ENCODE data around the gene FIG4. TPM values are rescaled to one million over a fixed set of nuclear protein-coding genes. Genes with fewer than 3 reads are reported as not detected.
A peak's percentile ranks its signal among the peaks of the same experiment; 100 is the strongest.
"Not testable (repeated sequence)": the region's sequence is repeated elsewhere in the genome, so short reads cannot be mapped to it uniquely, and the experiment has no call there.

FIG4 gene
- total RNA-seq, 2 experiments from 2014 or later, result 12.1 to 13.5 TPM

- H3K9me3 Mint-ChIP-seq, POLR2A ChIA-PET: not testable (repeated sequence)
Observed at GRCh38 chr6:109771939-109772755, 81.1 kb downstream of the FIG4 start.

GRCh38 chr6:109772883-109773431 is 81.9 kb downstream of the FIG4 start:
- Mint-ChIP-seq H3K9me3 (peaks cover 2% of the 10 kb centered on the region), H3K4me3 (no peak overlapping the region), H3K27ac (no peak overlapping the region)

More at GRCh38 chr6:109771939-109772755, 81.1 kb downstream of the FIG4 start:
- not testable (repeated sequence) for H3K27me3 Mint-ChIP-seq; H3K4me1 Mint-ChIP-seq; H3K4me3 Mint-ChIP-seq; ATAC-seq (ENCODE audit: low read depth); DNase-seq
- peak overlapping the region; percentile 79 for H3K27ac Mint-ChIP-seq
- H3K36me3 Mint-ChIP-seq, result peaks cover 13% of the 10 kb centered on the region

GRCh38 chr6:109781001-109781400 is 89.9 kb downstream of the FIG4 start:
- no peaks in the 10 kb centered on the region for H3K9me3 Mint-ChIP-seq
- H3K27me3 Mint-ChIP-seq, result no peaks in the 10 kb centered on the region
- no peak overlapping the region for H3K27ac Mint-ChIP-seq
- H3K4me1 Mint-ChIP-seq, result peaks cover 2% of the 10 kb centered on the region
- H3K36me3 Mint-ChIP-seq, result peaks cover 5% of the 10 kb centered on the region
- H3K4me3 Mint-ChIP-seq, result no peak overlapping the region
- POLR2A ChIA-PET, result no interaction called here
- DNase-seq (no peak), ATAC-seq (ENCODE audit: low read depth) (no peak)

More at GRCh38 chr6:109772883-109773431, 81.9 kb downstream of the FIG4 start:
- Mint-ChIP-seq H3K27me3 (no peaks in the 10 kb centered on the region), H3K4me1 (peaks cover 7% of the 10 kb centered on the region), H3K36me3 (peaks cover 12% of the 10 kb centered on the region)
- POLR2A ChIA-PET, result no interaction called here
- ATAC-seq (ENCODE audit: low read depth) (no peak), DNase-seq (no peak)

- H3K4me1 Mint-ChIP-seq, result peaks cover 7% of the 10 kb centered on the region
- peaks cover 16% of the 10 kb centered on the region for H3K36me3 Mint-ChIP-seq
- POLR2A ChIA-PET, result no interaction called here
- peaks cover 2% of the 10 kb centered on the region for H3K9me3 Mint-ChIP-seq
- DNase-seq (no peak), ATAC-seq (ENCODE audit: low read depth) (no peak)
- no peaks in the 10 kb centered on the region for H3K27me3 Mint-ChIP-seq
- H3K4me3 Mint-ChIP-seq, result no peak overlapping the region
- H3K27ac Mint-ChIP-seq, result no peak overlapping the region
Observed at GRCh38 chr6:109782491-109782999, 91.4 kb downstream of the FIG4 start.

GRCh38 chr6:109783250-109783986 is 92.3 kb downstream of the FIG4 start:
- DNase-seq (no peak), ATAC-seq (ENCODE audit: low read depth) (no peak)
- Mint-ChIP-seq H3K27me3 (no peaks in the 10 kb centered on the region), H3K27ac (no peak overlapping the region), H3K36me3 (peaks cover 21% of the 10 kb centered on the region), H3K4me3 (no peak overlapping the region), H3K4me1 (peaks cover 7% of the 10 kb centered on the region), H3K9me3 (peaks cover 2% of the 10 kb centered on the region)
- POLR2A ChIA-PET, result no interaction called here

GRCh38 chr6:109787312-109787711 is 96.2 kb downstream of the FIG4 start:
- Mint-ChIP-seq H3K27ac (no peak overlapping the region), H3K4me1 (peaks cover 6% of the 10 kb centered on the region), H3K36me3 (peaks cover 22% of the 10 kb centered on the region), H3K9me3 (peaks cover 2% of the 10 kb centered on the region), H3K4me3 (no peak overlapping the region), H3K27me3 (no peaks in the 10 kb centered on the region)
- ATAC-seq (ENCODE audit: low read depth) (no peak), DNase-seq (no peak)
- POLR2A ChIA-PET, result no interaction called here

GRCh38 chr6:109788687-109789086 is 97.6 kb downstream of the FIG4 start:
- no peak for ATAC-seq (ENCODE audit: low read depth)
- no peak for DNase-seq
- Mint-ChIP-seq H3K4me1 (peaks cover 6% of the 10 kb centered on the region), H3K27me3 (no peaks in the 10 kb centered on the region), H3K27ac (no peak overlapping the region), H3K9me3 (peaks cover 2% of the 10 kb centered on the region), H3K36me3 (peaks cover 22% of the 10 kb centered on the region), H3K4me3 (no peak overlapping the region)
- POLR2A ChIA-PET, result no interaction called here

- Mint-ChIP-seq H3K27ac (no peak overlapping the region), H3K4me1 (peaks cover 6% of the 10 kb centered on the region), H3K27me3 (no peaks in the 10 kb centered on the region), H3K36me3 (peaks cover 20% of the 10 kb centered on the region), H3K4me3 (no peak overlapping the region), H3K9me3 (peaks cover 2% of the 10 kb centered on the region)
- no peak for ATAC-seq (ENCODE audit: low read depth)
- POLR2A ChIA-PET, result no interaction called here
- no peak for DNase-seq
Observed at GRCh38 chr6:109790131-109790530, 99.0 kb downstream of the FIG4 start.

- H3K36me3 Mint-ChIP-seq, result peaks cover 16% of the 10 kb centered on the region
- no peak overlapping the region for H3K27ac Mint-ChIP-seq
- no peak overlapping the region for H3K4me3 Mint-ChIP-seq
- no peak for ATAC-seq (ENCODE audit: low read depth)
- H3K4me1 Mint-ChIP-seq, result peaks cover 11% of the 10 kb centered on the region
- H3K9me3 Mint-ChIP-seq, result peaks cover 2% of the 10 kb centered on the region
- DNase-seq, result no peak
- POLR2A ChIA-PET, result no interaction called here
- H3K27me3 Mint-ChIP-seq, result no peaks in the 10 kb centered on the region
Observed at GRCh38 chr6:109791301-109791700, 100.2 kb downstream of the FIG4 start.

- H3K4me1 Mint-ChIP-seq, result peaks cover 6% of the 10 kb centered on the region
- POLR2A ChIA-PET, result no interaction called here
- peaks cover 9% of the 10 kb centered on the region for H3K36me3 Mint-ChIP-seq
- DNase-seq (no peak), ATAC-seq (ENCODE audit: low read depth) (no peak)
- H3K27ac Mint-ChIP-seq, result no peak overlapping the region
- no peaks in the 10 kb centered on the region for H3K9me3 Mint-ChIP-seq
- no peak overlapping the region for H3K4me3 Mint-ChIP-seq
- no peaks in the 10 kb centered on the region for H3K27me3 Mint-ChIP-seq
Observed at GRCh38 chr6:109793021-109793420, 101.9 kb downstream of the FIG4 start.

GRCh38 chr6:109793792-109794191 is 102.7 kb downstream of the FIG4 start:
- DNase-seq (no peak), ATAC-seq (ENCODE audit: low read depth) (no peak)
- no peaks in the 10 kb centered on the region for H3K9me3 Mint-ChIP-seq
- no peak overlapping the region for H3K27ac Mint-ChIP-seq
- H3K27me3 Mint-ChIP-seq, result no peaks in the 10 kb centered on the region
- H3K4me3 Mint-ChIP-seq, result no peak overlapping the region
- H3K4me1 Mint-ChIP-seq, result peaks cover 6% of the 10 kb centered on the region
- peaks cover 8% of the 10 kb centered on the region for H3K36me3 Mint-ChIP-seq
- POLR2A ChIA-PET, result no interaction called here

GRCh38 chr6:109794201-109794923 is 103.3 kb downstream of the FIG4 start:
- POLR2A ChIA-PET, result no interaction called here
- Mint-ChIP-seq H3K4me3 (no peak overlapping the region), H3K27ac (no peak overlapping the region), H3K9me3 (no peaks in the 10 kb centered on the region), H3K27me3 (no peaks in the 10 kb centered on the region), H3K36me3 (peaks cover 8% of the 10 kb centered on the region), H3K4me1 (peaks cover 6% of the 10 kb centered on the region)
- DNase-seq, result no peak
- no peak for ATAC-seq (ENCODE audit: low read depth)

- no peaks in the 10 kb centered on the region for H3K9me3 Mint-ChIP-seq
- no peak overlapping the region for H3K27ac Mint-ChIP-seq
- DNase-seq (no peak), ATAC-seq (ENCODE audit: low read depth) (no peak)
- H3K27me3 Mint-ChIP-seq, result no peaks in the 10 kb centered on the region
- peaks cover 8% of the 10 kb centered on the region for H3K36me3 Mint-ChIP-seq
- H3K4me1 Mint-ChIP-seq, result peaks cover 6% of the 10 kb centered on the region
- POLR2A ChIA-PET, result no interaction called here
- H3K4me3 Mint-ChIP-seq, result no peak overlapping the region
Observed at GRCh38 chr6:109795994-109796555, 105.0 kb downstream of the FIG4 start.

Data from activated naive CD8-positive, alpha-beta T cell treated with anti-CD3 and anti-CD28 coated beads, Interleukin-2, amount 10 ng/mL, durations not matched to agents 7 days and 5 days (primary cell).